Ishikawa (cell line): ENCODE data around the gene FANCD2.

Experiments used
- EP300 ChIP-seq: IDR thresholded peaks from 2 replicates; pipeline ENCODE4 v1.6.1; 2012; ENCODE audit warnings: borderline replicate concordance
- YY1 ChIP-seq: IDR thresholded peaks from 2 replicates; pipeline ENCODE4 v1.6.1; 2012; ENCODE audit warnings: low read depth
- TF ChIP-seq, protein P1 (sequence below): IDR thresholded peaks from 2 replicates; pipeline ENCODE4 v1.6.1; 2012; ENCODE audit warnings: low read depth, mild to moderate bottlenecking

DNA sequence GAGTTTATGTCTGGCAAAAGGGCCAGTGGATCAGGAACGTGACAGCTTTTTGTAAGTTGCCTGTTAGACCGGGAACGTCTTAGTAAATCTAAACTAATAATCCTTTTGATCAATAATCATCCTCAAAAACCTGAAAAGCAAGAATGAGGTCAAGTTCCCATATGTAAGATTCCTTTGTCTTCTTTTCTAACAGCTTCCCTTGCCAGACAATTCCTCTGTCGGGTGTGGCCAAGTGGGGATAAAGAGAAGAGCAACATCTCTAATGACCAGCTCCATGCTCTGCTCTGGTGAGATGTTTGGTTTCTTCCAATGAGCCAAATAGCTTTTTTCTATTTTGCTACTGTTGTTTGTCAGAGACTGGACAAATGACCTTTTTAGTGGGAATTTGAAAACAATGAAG, 62.0 kb downstream of the FANCD2 start:
- TF ChIP-seq YY1 (no peak), EP300 (no peak)
- TF ChIP-seq, protein P1, sequence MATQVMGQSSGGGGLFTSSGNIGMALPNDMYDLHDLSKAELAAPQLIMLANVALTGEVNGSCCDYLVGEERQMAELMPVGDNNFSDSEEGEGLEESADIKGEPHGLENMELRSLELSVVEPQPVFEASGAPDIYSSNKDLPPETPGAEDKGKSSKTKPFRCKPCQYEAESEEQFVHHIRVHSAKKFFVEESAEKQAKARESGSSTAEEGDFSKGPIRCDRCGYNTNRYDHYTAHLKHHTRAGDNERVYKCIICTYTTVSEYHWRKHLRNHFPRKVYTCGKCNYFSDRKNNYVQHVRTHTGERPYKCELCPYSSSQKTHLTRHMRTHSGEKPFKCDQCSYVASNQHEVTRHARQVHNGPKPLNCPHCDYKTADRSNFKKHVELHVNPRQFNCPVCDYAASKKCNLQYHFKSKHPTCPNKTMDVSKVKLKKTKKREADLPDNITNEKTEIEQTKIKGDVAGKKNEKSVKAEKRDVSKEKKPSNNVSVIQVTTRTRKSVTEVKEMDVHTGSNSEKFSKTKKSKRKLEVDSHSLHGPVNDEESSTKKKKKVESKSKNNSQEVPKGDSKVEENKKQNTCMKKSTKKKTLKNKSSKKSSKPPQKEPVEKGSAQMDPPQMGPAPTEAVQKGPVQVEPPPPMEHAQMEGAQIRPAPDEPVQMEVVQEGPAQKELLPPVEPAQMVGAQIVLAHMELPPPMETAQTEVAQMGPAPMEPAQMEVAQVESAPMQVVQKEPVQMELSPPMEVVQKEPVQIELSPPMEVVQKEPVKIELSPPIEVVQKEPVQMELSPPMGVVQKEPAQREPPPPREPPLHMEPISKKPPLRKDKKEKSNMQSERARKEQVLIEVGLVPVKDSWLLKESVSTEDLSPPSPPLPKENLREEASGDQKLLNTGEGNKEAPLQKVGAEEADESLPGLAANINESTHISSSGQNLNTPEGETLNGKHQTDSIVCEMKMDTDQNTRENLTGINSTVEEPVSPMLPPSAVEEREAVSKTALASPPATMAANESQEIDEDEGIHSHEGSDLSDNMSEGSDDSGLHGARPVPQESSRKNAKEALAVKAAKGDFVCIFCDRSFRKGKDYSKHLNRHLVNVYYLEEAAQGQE = no peak
